Psoas muscle (tissue), 8 donors: ENCODE measurements around the gene WDR59. TPM values are rescaled to one million over a fixed set of nuclear protein-coding genes. Genes with fewer than 3 reads are reported as not detected.
"Not testable (repeated sequence)": the region's sequence is repeated elsewhere in the genome, so short reads cannot be mapped to it uniquely, and the experiment has no call there.

Source experiments
- ATAC-seq, 4 donors: fragments of 200-7000 bp; cut with Tn5 transposase; one replicate each; pipeline ENCODE4 v1.9.1; 2020; ENCODE audit warnings: moderate library complexity in 3 of 4, mild to moderate bottlenecking in 2 of 4
- DNase-seq, 2 donors: peaks; one replicate each; pipeline ENCODE4 v3.0.0-alpha.2; 2020
- H3K27ac ChIP-seq: fragments of 200-600 bp; one replicate; pipeline ENCODE4 v1.8.0; 2022
- H3K27me3 ChIP-seq, 3 donors: fragments of 200-600 bp in 1 of 3; one replicate each; pipeline versions ENCODE4 v1.6.1 to v1.8.0; 2013 to 2022; ENCODE audit warnings: low read length in 2 of 3, mild to moderate bottlenecking in 2 of 3, moderate library complexity in 1 of 3; ENCODE audit not compliant: insufficient read depth in 3 of 3
- H3K36me3 ChIP-seq, 2 donors: fragments of 200-600 bp in 1 of 2; one replicate each; pipeline versions ENCODE4 v1.6.1 to v1.8.0; 2013 to 2022; ENCODE audit warnings: low read depth in 1 of 2, mild to moderate bottlenecking in 1 of 2, moderate library complexity in 1 of 2; ENCODE audit not compliant: insufficient read depth in 1 of 2
- H3K4me1 ChIP-seq: fragments of 200-600 bp; one replicate; pipeline ENCODE4 v1.8.0; 2022
- H3K4me3 ChIP-seq: fragments of 200-600 bp; one replicate; pipeline ENCODE4 v1.8.0; 2022; ENCODE audit warnings: mild to moderate bottlenecking
- H3K9me3 ChIP-seq: fragments of 200-600 bp; one replicate; pipeline ENCODE4 v1.8.0; 2022
- WGBS, 3 donors: extraction: QIAGEN DNeasy Blood & Tissue Kit; methylation state at CpG; one replicate each; pipeline versions ENCODE4 v1.1.6 to v1.1.7; 2013; 5-methylcytosine and 5-hydroxymethylcytosine counted together
- intact Hi-C, 2 donors: fragments of 100-400 bp; cut with DNase I; formaldehyde crosslinking; loops; one replicate each; pipeline versions ENCODE4 v1.11.0 to v1.14.2; 2022
- polyA plus RNA-seq, 3 donors: library from polyadenylated mRNA; stranded (reverse); fragments of 200-250 nt; gene quantifications; one replicate each; pipeline ENCODE4 v1.2.3, GENCODE V29; 2013
- total RNA-seq, 4 donors: library from RNA; stranded (reverse); fragmentation: NEBNext Ultra II Directional in 2 of 4; extraction: Animal tissue kit (Norgen Biotek cat#: 25700) in 2 of 4; gene quantifications; one replicate each; pipeline versions ENCODE4 v1.2.1 to v1.2.4, GENCODE V29; 2021 to 2023
- TF ChIP-seq, protein P1 (sequence below): fragments of 200-600 bp; IDR thresholded peaks from one replicate; pipeline ENCODE4 v1.8.0; 2022; ENCODE audit warnings: antibody characterized with exemption
- donor health status: healthy with polysubstance abuse.
- donor health status: DM: no; HTN: no; CAD: no; lungs with moderate emphysema.
- donor health status: Bipolar disorder and iron deficiency.
- donor health status: healthy.
- donor health status: DM: yes; HTN: yes; CAD: no.
- donor health status: DM: no; HTN: no; CAD: no.
- donor health status: DM: no; HTN: no; CAD: no.
- donor health status: DM: yes; HTN: yes; CAD: no.

WDR59 gene
- total and polyA plus RNA-seq, 7 donors: 12.0 to 48.2 (median 30.6) TPM

DNA sequence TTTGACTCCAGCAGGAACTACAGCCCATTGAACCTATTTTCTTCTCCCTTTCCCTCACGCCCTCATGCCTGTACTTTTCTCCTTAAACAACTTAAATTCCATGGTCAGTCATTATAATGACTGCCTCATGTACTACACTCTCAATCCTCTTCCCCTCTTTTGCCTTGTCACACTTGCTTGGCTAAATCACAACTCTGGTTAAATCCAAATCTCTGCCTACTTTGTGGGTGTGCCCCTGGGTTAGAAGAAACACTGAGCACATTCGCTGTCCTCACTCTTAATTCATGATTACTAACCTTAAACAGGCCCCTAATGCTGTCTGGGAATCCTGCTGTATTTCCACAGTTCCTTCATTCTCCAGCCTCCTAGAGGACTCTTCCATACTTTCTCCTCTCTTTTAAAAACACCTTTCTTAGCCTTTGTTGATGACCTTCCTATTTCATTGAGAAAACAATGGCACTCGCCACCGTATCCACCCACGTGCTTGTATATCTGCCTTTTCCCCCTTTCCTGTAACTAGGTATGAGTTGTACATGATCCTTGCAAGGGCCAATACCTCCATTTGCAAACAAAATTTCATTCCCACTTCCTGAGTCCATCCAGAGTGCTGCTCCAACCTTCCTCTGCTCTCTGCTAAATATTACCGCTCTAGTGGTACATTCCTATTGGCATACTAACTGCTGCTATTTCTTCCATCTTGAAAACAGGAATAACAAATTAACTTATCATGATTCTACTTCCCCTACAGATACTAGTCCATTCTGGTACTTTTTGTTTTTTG lies 42.8 kb upstream of the WDR59 start:
- Histone ChIP-seq H3K27me3 (no peaks in the 10 kb centered on the region), H3K27ac (peak overlapping the region; percentile 16), H3K4me1 (peaks cover 30% of the 10 kb centered on the region), H3K9me3 (no peaks in the 10 kb centered on the region), H3K36me3 (no peaks in the 10 kb centered on the region), H3K4me3 (no peak overlapping the region)
- intact Hi-C loops: no loop called here
- TF ChIP-seq, protein P1, sequence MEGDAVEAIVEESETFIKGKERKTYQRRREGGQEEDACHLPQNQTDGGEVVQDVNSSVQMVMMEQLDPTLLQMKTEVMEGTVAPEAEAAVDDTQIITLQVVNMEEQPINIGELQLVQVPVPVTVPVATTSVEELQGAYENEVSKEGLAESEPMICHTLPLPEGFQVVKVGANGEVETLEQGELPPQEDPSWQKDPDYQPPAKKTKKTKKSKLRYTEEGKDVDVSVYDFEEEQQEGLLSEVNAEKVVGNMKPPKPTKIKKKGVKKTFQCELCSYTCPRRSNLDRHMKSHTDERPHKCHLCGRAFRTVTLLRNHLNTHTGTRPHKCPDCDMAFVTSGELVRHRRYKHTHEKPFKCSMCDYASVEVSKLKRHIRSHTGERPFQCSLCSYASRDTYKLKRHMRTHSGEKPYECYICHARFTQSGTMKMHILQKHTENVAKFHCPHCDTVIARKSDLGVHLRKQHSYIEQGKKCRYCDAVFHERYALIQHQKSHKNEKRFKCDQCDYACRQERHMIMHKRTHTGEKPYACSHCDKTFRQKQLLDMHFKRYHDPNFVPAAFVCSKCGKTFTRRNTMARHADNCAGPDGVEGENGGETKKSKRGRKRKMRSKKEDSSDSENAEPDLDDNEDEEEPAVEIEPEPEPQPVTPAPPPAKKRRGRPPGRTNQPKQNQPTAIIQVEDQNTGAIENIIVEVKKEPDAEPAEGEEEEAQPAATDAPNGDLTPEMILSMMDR: no peak
- WGBS, 3 donors: 87 to 92% (median 88%) methylated on average over 6 of the region's 6 CpGs
- no peak for ATAC-seq
- DNase-seq: no peak

DNA sequence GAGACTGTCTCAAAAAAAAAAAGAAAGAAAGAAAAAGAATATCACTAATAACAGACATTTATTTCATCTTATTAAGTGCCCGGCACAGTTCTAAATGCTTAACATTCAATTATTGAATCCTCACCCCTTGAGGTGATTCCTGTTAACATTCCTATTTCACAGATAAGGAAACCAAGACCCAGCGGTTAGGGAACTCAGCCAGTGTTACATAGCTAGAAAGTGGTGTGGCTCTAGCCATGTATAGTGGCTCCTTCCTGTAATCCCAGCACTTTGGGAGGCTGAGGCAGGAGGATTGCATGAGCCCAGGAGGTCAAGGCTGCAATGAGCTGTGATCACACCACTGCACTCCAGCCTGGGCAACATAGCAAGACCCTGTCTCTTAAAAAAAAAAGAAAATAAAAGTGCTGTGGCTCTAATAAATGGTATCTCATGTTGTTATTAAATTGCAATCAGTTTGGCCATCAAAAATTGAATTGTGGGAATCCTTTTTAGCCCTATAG lies 42.0 kb upstream of the WDR59 start:
- WGBS, 3 donors: 94 to 98% (median 97%) methylated on average over 2 of the region's 2 CpGs
- DNase-seq: no peak
- Histone ChIP-seq H3K4me1 (peaks cover 30% of the 10 kb centered on the region), H3K4me3 (no peak overlapping the region), H3K27me3 (no peaks in the 10 kb centered on the region), H3K27ac (peak overlapping the region; percentile 67), H3K9me3 (no peaks in the 10 kb centered on the region), H3K36me3 (no peaks in the 10 kb centered on the region)
- TF ChIP-seq, protein P1: no peak
- intact Hi-C loops: no loop called here
- no peak for ATAC-seq

- intact Hi-C loops, DNase-seq, H3K27me3 ChIP-seq, H3K36me3 ChIP-seq, H3K9me3 ChIP-seq, H3K4me3 ChIP-seq: not testable (repeated sequence)
- peaks cover 30% of the 10 kb centered on the region for H3K4me1 ChIP-seq
- ATAC-seq: peak; percentile 39 to 79 (median 66)
- H3K27ac ChIP-seq: peak overlapping the region; percentile 67
- WGBS, 3 donors: 59 to 65% (median 64%) methylated on average over 10 of the region's 10 CpGs
Observed at GRCh38 chr16:75026239-75026891, 41.4 kb upstream of the WDR59 start.

DNA sequence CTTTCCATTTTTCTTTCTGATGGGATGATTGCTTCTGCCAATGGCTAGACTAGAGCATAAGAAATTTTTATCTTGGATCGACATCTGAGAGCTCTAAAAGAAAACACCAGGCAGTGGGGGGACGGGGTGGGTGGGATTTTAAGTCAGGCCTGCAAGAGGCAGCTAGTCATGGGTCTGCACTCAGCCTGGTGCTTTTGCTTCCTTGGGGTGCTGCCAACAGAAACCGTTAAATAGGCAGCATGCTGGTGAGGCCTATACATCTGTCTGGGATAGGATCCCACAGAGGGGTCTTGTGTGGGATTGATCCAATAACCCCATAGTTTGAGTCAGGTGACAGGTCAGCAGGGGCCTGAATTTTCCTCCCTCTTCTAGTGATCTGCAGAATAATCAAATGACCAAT lies 40.8 kb upstream of the WDR59 start:
- H3K4me1 ChIP-seq: peaks cover 30% of the 10 kb centered on the region

GRCh38 chr16:75024594-75024993 lies 39.7 kb upstream of the WDR59 start:
- Histone ChIP-seq H3K27me3 (no peaks in the 10 kb centered on the region), H3K4me1 (peaks cover 30% of the 10 kb centered on the region), H3K27ac (peak overlapping the region; percentile 23), H3K4me3 (no peak overlapping the region), H3K9me3 (peaks cover 16% of the 10 kb centered on the region), H3K36me3 (no peaks in the 10 kb centered on the region)
- DNase-seq (no peak), ATAC-seq (no peak)
- intact Hi-C loops: no loop called here
- TF ChIP-seq, protein P1: no peak
- WGBS, 3 donors: 71 to 79% (median 72%) methylated on average over 4 of the region's 4 CpGs

More for the DNA sequence above, 40.8 kb upstream of the WDR59 start:
- Histone ChIP-seq H3K27ac (peak overlapping the region; percentile 67), H3K4me3 (no peak overlapping the region), H3K9me3 (peaks cover 11% of the 10 kb centered on the region), H3K27me3 (no peaks in the 10 kb centered on the region), H3K36me3 (no peaks in the 10 kb centered on the region)
- TF ChIP-seq, protein P1: no peak
- peak in 3 of 4 donors; percentile 40 to 52 (median 44) for ATAC-seq
- intact Hi-C loops: no loop called here
- DNase-seq: no peak
- WGBS, 3 donors: 13 to 29% (median 28%) methylated on average over 3 of the region's 3 CpGs
